GM19468 (cell line): ENCODE data around the gene LLGL2.
"Not testable (repeated sequence)": the region's sequence is repeated elsewhere in the genome, so short reads cannot be mapped to it uniquely, and the experiment has no call there.

Experiments
- ATAC-seq: cut with Tn5 transposase; IDR thresholded peaks from one replicate; pipeline ENCODE4 v1.9.1; 2021; ENCODE audit warnings: mild to moderate bottlenecking, moderate library complexity, moderate number of reproducible peaks; ENCODE audit not compliant: unreplicated experiment; ENCODE audit errors: extremely low read depth

The LLGL2 gene

GRCh38 chr17:75565618-75566017 lies 40.1 kb downstream of the LLGL2 start:
- no peak for ATAC-seq

- no peak for ATAC-seq
Observed at GRCh38 chr17:75566416-75566815, 40.9 kb downstream of the LLGL2 start.

GRCh38 chr17:75566834-75567233 lies 41.3 kb downstream of the LLGL2 start:
- no peak for ATAC-seq

- ATAC-seq: no peak
Observed at GRCh38 chr17:75568412-75569255, 43.1 kb downstream of the LLGL2 start.

GRCh38 chr17:75570034-75570676 lies 44.7 kb downstream of the LLGL2 start:
- ATAC-seq: no peak

GRCh38 chr17:75570772-75571171 lies 45.3 kb downstream of the LLGL2 start:
- no peak for ATAC-seq

- no peak for ATAC-seq
Observed at GRCh38 chr17:75571197-75571884, 45.8 kb downstream of the LLGL2 start.

- no peak for ATAC-seq
Observed at GRCh38 chr17:75571885-75572215, 46.4 kb downstream of the LLGL2 start.

- ATAC-seq: no peak
Observed at GRCh38 chr17:75572713-75573539, 47.4 kb downstream of the LLGL2 start.

- ATAC-seq: no peak
Observed at GRCh38 chr17:75573540-75573957, 48.1 kb downstream of the LLGL2 start.

GRCh38 chr17:75573994-75574393 lies 48.5 kb downstream of the LLGL2 start:
- ATAC-seq: no peak

GRCh38 chr17:75574404-75575036 lies 49.0 kb downstream of the LLGL2 start:
- no peak for ATAC-seq

GRCh38 chr17:75575197-75575596 lies 49.7 kb downstream of the LLGL2 start:
- ATAC-seq: no peak

GRCh38 chr17:75575728-75576127 lies 50.2 kb downstream of the LLGL2 start:
- ATAC-seq: no peak

GRCh38 chr17:75576661-75577060 lies 51.2 kb downstream of the LLGL2 start:
- ATAC-seq: no peak

GRCh38 chr17:75581121-75581725 lies 55.7 kb downstream of the LLGL2 start:
- not testable (repeated sequence) for ATAC-seq

- not testable (repeated sequence) for ATAC-seq
Observed at GRCh38 chr17:75583197-75583596, 57.7 kb downstream of the LLGL2 start.

GRCh38 chr17:75584849-75585175 lies 59.3 kb downstream of the LLGL2 start:
- ATAC-seq: no peak
